Trophoblast cell (in vitro differentiated cells and primary cell): ENCODE data around the gene SAAL1.

Source experiments
- DNase-seq, 2 donors: peaks; one replicate each; pipeline ENCODE4 v3.0.0-alpha.2; 2016
- H2AFZ ChIP-seq: 2 replicates; pipeline ENCODE4 v1.6.1; 2013; ENCODE audit warnings: low read length, moderate library complexity, mild to moderate bottlenecking; ENCODE audit not compliant: insufficient read depth, poor library complexity
- H2AK5ac ChIP-seq: 2 replicates; pipeline ENCODE4 v1.6.1; 2013; ENCODE audit warnings: mild to moderate bottlenecking, low read length
- H2BK120ac ChIP-seq: 2 replicates; pipeline ENCODE4 v1.6.1; 2013; ENCODE audit warnings: low read length, mild to moderate bottlenecking, moderate library complexity; ENCODE audit not compliant: insufficient read depth, poor library complexity
- H2BK12ac ChIP-seq: 2 replicates; pipeline ENCODE4 v1.6.1; 2013; ENCODE audit warnings: mild to moderate bottlenecking, low read length, moderate library complexity
- H2BK5ac ChIP-seq: 2 replicates; pipeline ENCODE4 v1.6.1; 2013; ENCODE audit warnings: low read length, low read depth, moderate library complexity, mild to moderate bottlenecking; ENCODE audit not compliant: poor library complexity
- H3K14ac ChIP-seq: 2 replicates; pipeline ENCODE4 v1.6.1; 2013; ENCODE audit warnings: mild to moderate bottlenecking, low read length
- H3K18ac ChIP-seq: 2 replicates; pipeline ENCODE4 v1.6.1; 2013; ENCODE audit warnings: mild to moderate bottlenecking, low read length
- H3K23ac ChIP-seq: 2 replicates; pipeline ENCODE4 v1.6.1; 2013; ENCODE audit warnings: low read length
- H3K27ac ChIP-seq: 2 replicates; pipeline ENCODE4 v1.5.1; 2013; ENCODE audit warnings: low read depth, mild to moderate bottlenecking, inconsistent platforms, low read length, moderate library complexity
- H3K27me3 ChIP-seq: 2 replicates; pipeline ENCODE4 v1.6.1; 2013; ENCODE audit warnings: inconsistent platforms, mild to moderate bottlenecking, low read length, moderate library complexity; ENCODE audit not compliant: insufficient read depth
- H3K36me3 ChIP-seq, 2 experiments: 1 replicate in 1 of 2; 2 replicates in 1 of 2; pipeline ENCODE4 v1.6.1; 2013; ENCODE audit warnings: low read length in 2 of 2, mild to moderate bottlenecking in 2 of 2, moderate library complexity in 1 of 2; ENCODE audit not compliant: insufficient read depth in 2 of 2, control insufficient read depth in 1 of 2
- H3K4ac ChIP-seq: 2 replicates; pipeline ENCODE4 v1.6.1; 2013; ENCODE audit warnings: low read depth, mild to moderate bottlenecking, low read length, moderate library complexity
- H3K4me1 ChIP-seq, 2 experiments: 1 replicate in 1 of 2; 2 replicates in 1 of 2; pipeline ENCODE4 v1.6.1; 2013; ENCODE audit warnings: low read length in 2 of 2, mild to moderate bottlenecking in 2 of 2, moderate library complexity in 1 of 2; ENCODE audit not compliant: insufficient read depth in 2 of 2, control insufficient read depth in 1 of 2
- H3K4me2 ChIP-seq: 2 replicates; pipeline ENCODE4 v1.6.1; 2013; ENCODE audit warnings: inconsistent platforms, mild to moderate bottlenecking, low read length, moderate library complexity
- H3K4me3 ChIP-seq: 2 replicates; pipeline ENCODE4 v1.5.1; 2013; ENCODE audit warnings: mild to moderate bottlenecking, low read depth, low read length, inconsistent platforms
- H3K79me1 ChIP-seq: one replicate; pipeline ENCODE4 v1.6.1; 2013; ENCODE audit warnings: low read length
- H3K79me2 ChIP-seq: 2 replicates; pipeline ENCODE4 v1.6.1; 2013; ENCODE audit warnings: low read length, mild to moderate bottlenecking; ENCODE audit not compliant: control insufficient read depth, insufficient read depth, poor library complexity
- H3K9ac ChIP-seq: 2 replicates; pipeline ENCODE4 v1.6.1; 2013; ENCODE audit warnings: mild to moderate bottlenecking, low read length
- H3K9me3 ChIP-seq: 2 replicates; pipeline ENCODE4 v1.6.1; 2013; ENCODE audit warnings: low read depth, mild to moderate bottlenecking, control low read depth, inconsistent platforms, low read length; ENCODE audit not compliant: insufficient read depth
- H4K12ac ChIP-seq: 2 replicates; pipeline ENCODE4 v1.6.1; 2013; ENCODE audit warnings: low read depth, mild to moderate bottlenecking, low read length, moderate library complexity
- H4K8ac ChIP-seq: 2 replicates; pipeline ENCODE4 v1.6.1; 2013; ENCODE audit warnings: low read depth, mild to moderate bottlenecking, low read length, moderate library complexity
- H4K91ac ChIP-seq: one replicate; pipeline ENCODE4 v1.6.1; 2013; ENCODE audit warnings: low read depth, mild to moderate bottlenecking, low read length, moderate library complexity
- WGBS: extraction: QIAGEN DNeasy Blood & Tissue Kit; methylation state at CpG from one replicate; pipeline ENCODE4 v1.1.7; 2013; ENCODE audit warnings: missing lambda C conversion rate; ENCODE audit not compliant: insufficient read length, insufficient coverage; ENCODE audit errors: extremely low coverage; 5-methylcytosine and 5-hydroxymethylcytosine counted together

The SAAL1 gene

DNA sequence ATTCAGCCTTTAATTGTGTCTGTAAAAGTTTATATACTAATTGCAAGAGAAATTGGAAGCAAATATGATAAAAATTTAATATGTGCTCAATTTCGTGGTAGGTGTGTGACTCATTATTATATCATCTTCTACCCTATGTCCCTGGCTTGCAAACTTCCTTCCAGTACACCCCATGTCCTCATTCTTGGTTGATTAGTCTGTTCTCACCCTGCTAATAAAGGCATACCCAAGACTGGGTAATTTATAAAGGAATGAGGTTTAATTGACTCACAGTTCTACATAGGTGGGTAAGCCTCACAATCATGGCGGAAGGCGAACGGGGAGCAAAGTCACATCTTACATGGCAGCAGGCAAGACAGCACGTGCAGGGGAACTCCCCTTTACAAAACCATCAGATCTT, 38.4 kb upstream of the SAAL1 start:
- Histone ChIP-seq H3K9ac (no peak overlapping the region), H3K4me2 (no peak overlapping the region), H2AFZ (no peak overlapping the region), H3K4me1 (no peaks in the 10 kb centered on the region), H3K36me3 (no peaks in the 10 kb centered on the region), H3K79me1 (no peaks in the 10 kb centered on the region), H3K23ac (no peak overlapping the region), H3K4ac (no peak overlapping the region), H2BK120ac (no peak overlapping the region), H2AK5ac (no peak overlapping the region), H2BK5ac (no peak overlapping the region), H4K12ac (no peak overlapping the region), H4K91ac (no peak overlapping the region), H2BK12ac (no peak overlapping the region), H3K27me3 (no peaks in the 10 kb centered on the region), H3K18ac (no peak overlapping the region), H4K8ac (no peak overlapping the region), H3K27ac (no peak overlapping the region), H3K4me3 (no peak overlapping the region), H3K14ac (no peak overlapping the region), H3K9me3 (no peaks in the 10 kb centered on the region), H3K79me2 (no peaks in the 10 kb centered on the region)
- no peak for DNase-seq
- no CpG with 5 or more reads among the region's 5 CpGs for WGBS

DNA sequence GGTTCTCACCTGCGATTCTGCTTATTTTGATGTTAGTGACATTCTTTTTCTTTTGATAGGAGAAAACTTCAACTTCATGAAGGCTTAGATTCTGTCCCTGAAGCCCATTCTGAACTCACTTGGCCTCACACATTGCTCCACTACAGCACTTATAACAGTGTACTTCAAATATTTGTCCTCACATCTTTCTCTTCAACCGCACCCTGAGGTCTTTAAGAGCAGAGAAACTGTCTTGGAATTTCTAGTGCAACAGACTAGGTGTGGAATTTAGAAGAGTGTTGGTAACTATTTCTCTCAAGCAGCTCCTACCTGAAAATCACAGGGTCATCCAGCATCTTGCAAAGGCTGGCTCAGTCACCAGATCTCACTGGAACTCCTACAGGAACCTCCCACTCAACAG, 34.3 kb upstream of the SAAL1 start:
- no CpG with 5 or more reads among the region's 2 CpGs for WGBS
- Histone ChIP-seq H3K23ac (no peak overlapping the region), H3K4me3 (no peak overlapping the region), H4K8ac (no peak overlapping the region), H3K79me2 (no peaks in the 10 kb centered on the region), H3K79me1 (no peaks in the 10 kb centered on the region), H3K9ac (no peak overlapping the region), H2BK12ac (no peak overlapping the region), H2AK5ac (no peak overlapping the region), H3K27me3 (no peaks in the 10 kb centered on the region), H3K4me2 (no peak overlapping the region), H4K12ac (no peak overlapping the region), H3K9me3 (peaks cover 4% of the 10 kb centered on the region), H4K91ac (no peak overlapping the region), H3K18ac (no peak overlapping the region), H3K4me1 (no peaks in the 10 kb centered on the region), H3K4ac (no peak overlapping the region), H3K27ac (no peak overlapping the region), H2BK120ac (no peak overlapping the region), H3K36me3 (no peaks in the 10 kb centered on the region), H3K14ac (no peak overlapping the region), H2BK5ac (no peak overlapping the region), H2AFZ (no peak overlapping the region)
- no peak for DNase-seq

DNA sequence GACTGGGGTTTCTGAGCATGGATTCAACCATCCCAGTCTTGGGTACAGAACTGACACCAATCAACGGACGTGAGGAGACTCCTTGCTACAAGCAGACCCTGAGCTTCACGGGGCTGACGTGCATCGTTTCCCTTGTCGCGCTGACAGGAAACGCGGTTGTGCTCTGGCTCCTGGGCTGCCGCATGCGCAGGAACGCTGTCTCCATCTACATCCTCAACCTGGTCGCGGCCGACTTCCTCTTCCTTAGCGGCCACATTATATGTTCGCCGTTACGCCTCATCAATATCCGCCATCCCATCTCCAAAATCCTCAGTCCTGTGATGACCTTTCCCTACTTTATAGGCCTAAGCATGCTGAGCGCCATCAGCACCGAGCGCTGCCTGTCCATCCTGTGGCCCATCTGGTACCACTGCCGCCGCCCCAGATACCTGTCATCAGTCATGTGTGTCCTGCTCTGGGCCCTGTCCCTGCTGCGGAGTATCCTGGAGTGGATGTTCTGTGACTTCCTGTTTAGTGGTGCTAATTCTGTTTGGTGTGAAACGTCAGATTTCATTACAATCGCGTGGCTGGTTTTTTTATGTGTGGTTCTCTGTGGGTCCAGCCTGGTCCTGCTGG, 31.4 kb upstream of the SAAL1 start:
- H2BK12ac ChIP-seq: no peak overlapping the region
- no peak overlapping the region for H2AFZ ChIP-seq
- no peak for DNase-seq
- H3K14ac ChIP-seq: no peak overlapping the region
- no peak overlapping the region for H4K8ac ChIP-seq
- no peaks in the 10 kb centered on the region for H3K27me3 ChIP-seq
- H4K91ac ChIP-seq: no peak overlapping the region
- H3K4me3 ChIP-seq: no peak overlapping the region
- H3K36me3 ChIP-seq: no peaks in the 10 kb centered on the region
- no peaks in the 10 kb centered on the region for H3K79me1 ChIP-seq
- peaks cover 4% of the 10 kb centered on the region for H3K9me3 ChIP-seq
- no peak overlapping the region for H3K4ac ChIP-seq
- no peak overlapping the region for H3K4me2 ChIP-seq
- no peak overlapping the region for H2BK5ac ChIP-seq
- H4K12ac ChIP-seq: no peak overlapping the region
- no peaks in the 10 kb centered on the region for H3K79me2 ChIP-seq
- H2BK120ac ChIP-seq: no peak overlapping the region
- H2AK5ac ChIP-seq: no peak overlapping the region
- no peak overlapping the region for H3K23ac ChIP-seq
- H3K4me1 ChIP-seq: no peaks in the 10 kb centered on the region
- no peak overlapping the region for H3K18ac ChIP-seq
- no peak overlapping the region for H3K9ac ChIP-seq
- no peak overlapping the region for H3K27ac ChIP-seq
- 100% methylated on average over 4 of the region's 29 CpGs for WGBS

DNA sequence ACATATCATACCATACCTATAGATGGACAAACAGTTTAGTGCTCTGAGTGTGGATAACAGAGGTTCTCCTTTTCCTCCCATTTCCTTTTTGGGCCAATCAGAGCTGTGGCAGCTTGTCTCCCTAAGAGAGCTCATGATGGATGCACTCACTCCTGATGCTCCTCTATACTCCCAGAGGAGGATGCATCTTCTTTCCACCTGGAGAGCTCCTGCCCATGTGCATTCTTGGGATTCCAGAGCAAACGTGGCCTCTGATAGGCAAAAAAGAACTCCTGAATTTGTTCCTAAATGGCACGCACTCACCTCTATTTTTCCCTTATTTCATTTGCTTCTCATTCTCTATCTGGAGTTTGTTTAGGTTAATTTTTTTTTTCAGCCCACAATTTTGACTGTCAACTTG, 29.4 kb upstream of the SAAL1 start:
- H3K9ac ChIP-seq: no peak overlapping the region
- H3K9me3 ChIP-seq: peaks cover 4% of the 10 kb centered on the region
- no peak overlapping the region for H4K12ac ChIP-seq
- no peak overlapping the region for H2BK120ac ChIP-seq
- no peak overlapping the region for H2BK12ac ChIP-seq
- no peak overlapping the region for H3K18ac ChIP-seq
- no peak overlapping the region for H4K91ac ChIP-seq
- H3K4me1 ChIP-seq: no peaks in the 10 kb centered on the region
- no peak overlapping the region for H2AK5ac ChIP-seq
- H3K23ac ChIP-seq: no peak overlapping the region
- H3K4me2 ChIP-seq: no peak overlapping the region
- H4K8ac ChIP-seq: no peak overlapping the region
- H3K4me3 ChIP-seq: no peak overlapping the region
- no peak overlapping the region for H3K14ac ChIP-seq
- DNase-seq: no peak
- H3K4ac ChIP-seq: no peak overlapping the region
- no peak overlapping the region for H2BK5ac ChIP-seq
- no peaks in the 10 kb centered on the region for H3K79me2 ChIP-seq
- no peaks in the 10 kb centered on the region for H3K79me1 ChIP-seq
- no peak overlapping the region for H2AFZ ChIP-seq
- H3K27me3 ChIP-seq: no peaks in the 10 kb centered on the region
- no peak overlapping the region for H3K27ac ChIP-seq
- H3K36me3 ChIP-seq: no peaks in the 10 kb centered on the region
- no CpG with 5 or more reads among the region's 2 CpGs for WGBS
